Mucosa of stomach (tissue), 1 donor: ENCODE results near the gene ADGRG3.
"Not testable (repeated sequence)": the region's sequence is repeated elsewhere in the genome, so short reads cannot be mapped to it uniquely, and the experiment has no call there.

Experiments used
- H3K27me3 ChIP-seq: one replicate; pipeline ENCODE4 v1.7.0; 2013; ENCODE audit warnings: mild to moderate bottlenecking, low read length; ENCODE audit not compliant: control insufficient read depth, insufficient read depth
- H3K36me3 ChIP-seq: one replicate; pipeline ENCODE4 v1.7.0; 2013; ENCODE audit warnings: low read length; ENCODE audit not compliant: control insufficient read depth, insufficient read depth
- H3K4me1 ChIP-seq: one replicate; pipeline ENCODE4 v1.7.0; 2013; ENCODE audit warnings: mild to moderate bottlenecking, low read length; ENCODE audit not compliant: control insufficient read depth, insufficient read depth
- H3K4me3 ChIP-seq: one replicate; pipeline ENCODE4 v1.7.0; 2013; ENCODE audit warnings: low read length
- H3K9ac ChIP-seq: one replicate; pipeline ENCODE4 v1.7.0; 2013; ENCODE audit warnings: mild to moderate bottlenecking, low read length, moderate library complexity
- H3K9me3 ChIP-seq: one replicate; pipeline ENCODE4 v1.7.0; 2013; ENCODE audit warnings: mild to moderate bottlenecking, low read length, moderate library complexity; ENCODE audit not compliant: control insufficient read depth
- donor health status: Pancreatic carcinoma.

Gene ADGRG3

DNA sequence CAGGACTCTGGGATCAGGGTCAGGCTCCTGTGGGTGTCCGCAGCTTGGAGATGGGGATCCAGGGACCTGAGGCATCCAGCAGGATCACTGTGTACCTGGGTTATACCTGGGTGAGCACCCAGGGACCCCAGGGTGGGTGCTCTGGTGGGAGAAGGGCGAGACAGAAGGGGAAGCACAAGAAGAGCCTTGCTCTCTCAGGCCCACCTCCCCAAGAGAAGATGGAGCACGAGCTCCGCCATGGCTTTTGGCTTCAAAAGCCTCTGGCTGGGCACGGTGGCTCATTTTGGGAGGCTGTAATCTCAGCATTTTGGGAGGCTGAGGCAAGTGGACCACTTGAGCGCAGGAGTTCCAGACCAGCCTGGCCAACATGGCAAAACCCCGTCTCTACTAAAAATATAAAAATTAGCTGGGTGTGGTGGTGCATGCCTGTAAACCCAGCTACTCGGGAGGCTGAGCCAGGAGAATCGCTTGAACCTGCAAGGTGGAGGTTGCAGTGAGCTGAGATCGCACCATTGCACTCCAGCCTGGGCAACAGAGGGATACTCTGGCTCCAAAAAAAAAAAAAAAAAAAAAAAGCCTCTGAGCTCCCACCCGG is 35.4 kb downstream of the ADGRG3 start:
- H3K27me3 ChIP-seq = no peaks in the 10 kb centered on the region
- no peaks in the 10 kb centered on the region for H3K36me3 ChIP-seq
- H3K9me3 ChIP-seq = no peaks in the 10 kb centered on the region
- no peak overlapping the region for H3K4me3 ChIP-seq
- H3K4me1 ChIP-seq = peaks cover 24% of the 10 kb centered on the region
- H3K9ac ChIP-seq = no peak overlapping the region

GRCh38 chr16:57704011-57704904 is 36.2 kb downstream of the ADGRG3 start:
- Histone ChIP-seq H3K4me3 (no peak overlapping the region), H3K36me3 (no peaks in the 10 kb centered on the region), H3K9me3 (no peaks in the 10 kb centered on the region), H3K27me3 (no peaks in the 10 kb centered on the region), H3K9ac (no peak overlapping the region), H3K4me1 (peaks cover 24% of the 10 kb centered on the region)

DNA sequence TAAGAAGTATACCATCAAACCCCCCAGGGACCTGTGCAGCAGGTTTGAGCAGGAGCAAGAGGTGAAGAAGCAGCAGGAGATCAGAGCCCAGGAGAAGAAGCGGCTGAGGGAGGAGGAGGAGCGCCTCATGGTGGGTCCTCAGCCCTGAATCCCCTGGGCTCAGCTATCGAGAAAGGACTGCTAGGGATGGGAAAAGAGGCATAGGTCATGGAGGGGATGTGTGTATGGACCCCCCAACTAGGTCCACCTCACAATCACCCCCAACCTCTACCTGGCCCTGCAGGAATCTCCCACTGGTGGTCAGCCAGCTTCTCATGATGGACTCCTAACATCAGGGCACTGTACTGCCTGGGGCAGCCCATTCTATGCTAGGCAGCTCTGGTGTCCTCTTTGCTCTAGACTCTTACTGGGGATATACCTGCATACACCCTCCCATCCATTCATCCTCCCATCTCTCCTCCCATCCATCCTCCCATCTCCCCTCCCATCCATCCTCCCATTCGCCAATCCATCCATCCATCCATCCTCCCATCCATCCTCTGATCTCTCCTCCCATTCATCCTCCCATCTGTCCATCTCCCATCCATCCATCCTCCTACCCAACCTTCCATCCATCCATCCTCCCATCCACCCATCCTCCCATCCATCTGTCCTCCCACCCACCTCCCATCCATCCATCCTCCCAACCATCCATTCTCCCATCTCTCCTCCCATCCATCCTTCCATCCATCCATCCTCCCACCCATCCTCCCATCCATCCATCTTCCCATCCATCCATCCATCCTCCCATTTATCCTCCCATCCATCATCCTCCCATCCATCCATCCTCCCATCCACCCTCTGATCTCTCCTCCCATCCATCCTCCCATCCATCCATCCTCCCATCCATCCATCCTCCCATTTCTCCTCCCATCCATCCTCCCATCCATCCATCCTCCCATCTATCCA is 37.1 kb downstream of the ADGRG3 start:
- H3K36me3 ChIP-seq = no peaks in the 10 kb centered on the region
- H3K9me3 ChIP-seq = no peaks in the 10 kb centered on the region
- no peak overlapping the region for H3K4me3 ChIP-seq
- no peak overlapping the region for H3K9ac ChIP-seq
- peaks cover 24% of the 10 kb centered on the region for H3K4me1 ChIP-seq
- H3K27me3 ChIP-seq = no peaks in the 10 kb centered on the region

GRCh38 chr16:57706717-57707116 is 38.6 kb downstream of the ADGRG3 start:
- H3K9ac ChIP-seq = no peak overlapping the region
- no peaks in the 10 kb centered on the region for H3K27me3 ChIP-seq
- H3K36me3 ChIP-seq = no peaks in the 10 kb centered on the region
- H3K4me1 ChIP-seq = peaks cover 14% of the 10 kb centered on the region
- H3K9me3 ChIP-seq = no peaks in the 10 kb centered on the region
- H3K4me3 ChIP-seq = no peak overlapping the region

GRCh38 chr16:57707331-57707730 is 39.2 kb downstream of the ADGRG3 start:
- Histone ChIP-seq H3K36me3 (no peaks in the 10 kb centered on the region), H3K9ac (no peak overlapping the region), H3K4me3 (no peak overlapping the region), H3K4me1 (peaks cover 13% of the 10 kb centered on the region), H3K27me3 (no peaks in the 10 kb centered on the region), H3K9me3 (no peaks in the 10 kb centered on the region)

- Histone ChIP-seq H3K9ac (no peak overlapping the region), H3K27me3 (no peaks in the 10 kb centered on the region), H3K4me1 (peaks cover 13% of the 10 kb centered on the region), H3K4me3 (no peak overlapping the region), H3K9me3 (no peaks in the 10 kb centered on the region), H3K36me3 (no peaks in the 10 kb centered on the region)
Measured at GRCh38 chr16:57708168-57708567, 40.1 kb downstream of the ADGRG3 start.

GRCh38 chr16:57709663-57710062 is 41.6 kb downstream of the ADGRG3 start:
- Histone ChIP-seq H3K4me3 (no peak overlapping the region), H3K27me3 (peaks cover 4% of the 10 kb centered on the region), H3K9ac (no peak overlapping the region), H3K9me3 (no peaks in the 10 kb centered on the region), H3K36me3 (no peaks in the 10 kb centered on the region), H3K4me1 (peaks cover under 1% of the 10 kb centered on the region)

DNA sequence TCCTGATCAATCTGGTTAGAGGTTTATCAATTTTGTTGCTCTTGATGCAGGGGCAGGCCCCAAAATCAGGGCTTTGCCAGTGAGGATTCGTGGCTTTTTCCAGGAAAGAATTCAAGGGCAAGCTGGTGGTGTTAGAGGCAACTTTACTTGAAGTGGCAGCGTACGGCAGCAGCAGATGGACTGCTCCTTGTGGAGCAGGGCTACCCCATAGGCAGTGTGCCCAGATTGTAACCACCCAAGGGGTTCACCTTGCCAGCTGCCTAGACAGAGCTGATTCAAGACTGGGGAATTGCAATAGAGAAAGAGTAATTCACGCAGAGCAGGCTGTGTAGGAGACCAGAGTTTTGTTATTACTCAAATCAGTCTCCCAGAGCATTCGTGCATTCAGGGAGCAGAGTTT is 43.2 kb downstream of the ADGRG3 start:
- H3K27me3 ChIP-seq = peaks cover 4% of the 10 kb centered on the region
- no peak overlapping the region for H3K4me3 ChIP-seq
- no peaks in the 10 kb centered on the region for H3K9me3 ChIP-seq
- no peak overlapping the region for H3K9ac ChIP-seq
- H3K4me1 ChIP-seq = no peaks in the 10 kb centered on the region
- no peaks in the 10 kb centered on the region for H3K36me3 ChIP-seq

- Histone ChIP-seq H3K27me3 (peaks cover 4% of the 10 kb centered on the region), H3K9me3 (no peaks in the 10 kb centered on the region), H3K36me3 (no peaks in the 10 kb centered on the region), H3K4me1 (no peaks in the 10 kb centered on the region), H3K9ac (no peak overlapping the region), H3K4me3 (no peak overlapping the region)
Measured at GRCh38 chr16:57711993-57712392, 43.9 kb downstream of the ADGRG3 start.

GRCh38 chr16:57712569-57712968 is 44.5 kb downstream of the ADGRG3 start:
- H3K36me3 ChIP-seq, H3K27me3 ChIP-seq, H3K9ac ChIP-seq, H3K4me3 ChIP-seq, H3K9me3 ChIP-seq, H3K4me1 ChIP-seq: not testable (repeated sequence)

DNA sequence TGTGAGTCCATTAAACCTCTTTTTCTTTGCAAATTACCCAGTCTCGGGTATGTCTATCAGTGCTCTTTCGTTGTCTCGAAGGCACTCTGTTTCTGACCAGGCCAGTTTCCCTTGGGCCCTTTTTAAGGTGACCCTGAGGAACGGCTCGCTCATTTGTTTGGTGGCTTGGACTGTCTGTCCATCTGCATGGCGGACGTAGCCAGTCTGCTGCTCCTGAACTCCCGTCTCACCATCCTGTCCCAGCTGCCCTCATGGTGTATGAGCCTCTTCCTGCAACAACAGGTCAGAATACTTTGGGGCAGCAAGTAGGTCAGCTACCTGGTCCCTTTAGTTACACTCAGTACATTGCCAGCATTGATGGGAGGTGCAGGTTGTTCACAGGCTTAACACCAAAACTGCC is 45.5 kb downstream of the ADGRG3 start:
- Histone ChIP-seq H3K4me3 (no peak overlapping the region), H3K36me3 (no peaks in the 10 kb centered on the region), H3K9me3 (no peaks in the 10 kb centered on the region), H3K4me1 (no peaks in the 10 kb centered on the region), H3K27me3 (peaks cover 4% of the 10 kb centered on the region), H3K9ac (no peak overlapping the region)

DNA sequence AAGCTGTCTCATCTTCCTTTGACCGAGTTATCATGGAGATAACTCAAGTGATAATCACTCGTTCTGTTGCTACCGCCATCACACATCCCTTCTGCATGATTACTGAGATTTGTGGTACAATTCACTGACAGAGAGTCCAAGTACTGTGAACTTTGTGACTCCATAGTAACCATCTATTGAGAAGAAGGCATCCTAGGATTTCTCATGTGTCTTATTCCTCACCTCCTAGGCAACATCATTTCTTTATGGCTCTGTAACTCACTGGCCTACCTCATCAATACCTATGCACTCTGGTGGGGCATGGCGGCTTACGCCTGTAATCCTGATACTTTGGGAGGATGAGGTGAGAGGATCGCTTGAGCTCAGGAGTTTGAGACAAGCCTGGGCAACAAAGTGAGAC is 45.9 kb downstream of the ADGRG3 start:
- H3K27me3 ChIP-seq = peaks cover 4% of the 10 kb centered on the region
- no peaks in the 10 kb centered on the region for H3K9me3 ChIP-seq
- no peak overlapping the region for H3K9ac ChIP-seq
- H3K4me1 ChIP-seq = no peaks in the 10 kb centered on the region
- H3K4me3 ChIP-seq = no peak overlapping the region
- H3K36me3 ChIP-seq = no peaks in the 10 kb centered on the region
